Kidney epithelial cell (primary cell): ENCODE measurements around the gene PPP1R2C. TPM values are rescaled to one million over a fixed set of nuclear protein-coding genes. Genes with fewer than 3 reads are reported as not detected.

Experiments used
- DNase-seq: peaks from one replicate; pipeline ENCODE4 v3.0.0-alpha.2; 2010; ENCODE audit warnings: low read depth
- H3K27me3 ChIP-seq: 2 replicates; pipeline ENCODE4 v1.6.0; 2011; ENCODE audit warnings: low read length; ENCODE audit not compliant: control insufficient read depth, insufficient read depth
- H3K36me3 ChIP-seq: 2 replicates; pipeline ENCODE4 v1.5.1; 2011; ENCODE audit warnings: low read length; ENCODE audit not compliant: control insufficient read depth, insufficient read depth
- H3K4me3 ChIP-seq: 2 replicates; pipeline ENCODE4 v1.5.1; 2011; ENCODE audit warnings: low read depth, mild to moderate bottlenecking, control low read depth, low read length
- total RNA-seq: library from RNA; depleted of rRNA; stranded (reverse); fragments of >200 nt; gene quantifications from 2 replicates; pipeline ENCODE4 v1.2.3, GENCODE V29; 2015
- TF ChIP-seq, protein P1 (sequence below): IDR thresholded peaks from 2 replicates; pipeline ENCODE4 v1.5.1; 2011; ENCODE audit warnings: mild to moderate bottlenecking, moderate library complexity, low read length, control low read depth, inconsistent platforms; ENCODE audit not compliant: insufficient read depth, poor library complexity, severe bottlenecking

Gene PPP1R2C
- total RNA-seq, 1 donor from 2014 or later = not detected

DNA sequence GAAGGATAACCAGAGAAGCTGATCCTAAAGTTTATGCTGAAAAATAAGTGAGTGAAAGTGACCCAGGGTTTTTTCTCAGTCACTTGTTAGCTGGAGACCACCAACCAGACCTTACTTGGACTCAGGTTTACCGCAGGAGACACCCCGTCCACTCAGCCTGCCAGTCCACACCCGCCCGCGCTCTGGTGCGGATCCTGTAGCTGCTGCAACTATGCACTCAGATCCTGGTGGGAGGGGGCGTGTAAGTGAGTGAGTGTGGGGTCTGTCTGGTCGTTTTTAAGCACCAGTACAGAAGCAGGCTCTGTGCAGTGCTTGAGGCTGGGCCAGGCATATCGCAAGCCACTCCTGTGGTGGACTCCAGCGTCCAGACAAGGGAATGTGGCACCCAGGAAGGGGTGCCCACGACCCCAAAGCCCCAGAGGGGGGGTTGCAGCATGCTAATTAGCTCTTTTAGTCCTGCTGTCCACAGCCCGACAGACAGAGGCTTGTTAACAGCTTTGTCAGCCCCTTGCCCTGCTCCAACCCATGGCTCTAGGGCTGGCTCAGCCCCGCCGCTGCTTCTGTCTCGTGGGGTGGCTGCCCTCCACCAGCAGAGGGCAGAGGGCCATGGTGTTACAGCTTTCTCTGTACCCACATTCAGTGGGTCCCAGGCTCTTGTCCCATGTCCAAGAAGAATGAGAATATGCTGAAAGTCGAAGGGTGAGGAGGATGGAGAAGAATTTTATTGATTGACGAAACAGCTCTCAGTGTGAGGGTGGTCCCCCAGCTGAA is 40.4 kb upstream of the PPP1R2C start:
- no peak overlapping the region for H3K4me3 ChIP-seq
- no peaks in the 10 kb centered on the region for H3K36me3 ChIP-seq
- TF ChIP-seq, protein P1, sequence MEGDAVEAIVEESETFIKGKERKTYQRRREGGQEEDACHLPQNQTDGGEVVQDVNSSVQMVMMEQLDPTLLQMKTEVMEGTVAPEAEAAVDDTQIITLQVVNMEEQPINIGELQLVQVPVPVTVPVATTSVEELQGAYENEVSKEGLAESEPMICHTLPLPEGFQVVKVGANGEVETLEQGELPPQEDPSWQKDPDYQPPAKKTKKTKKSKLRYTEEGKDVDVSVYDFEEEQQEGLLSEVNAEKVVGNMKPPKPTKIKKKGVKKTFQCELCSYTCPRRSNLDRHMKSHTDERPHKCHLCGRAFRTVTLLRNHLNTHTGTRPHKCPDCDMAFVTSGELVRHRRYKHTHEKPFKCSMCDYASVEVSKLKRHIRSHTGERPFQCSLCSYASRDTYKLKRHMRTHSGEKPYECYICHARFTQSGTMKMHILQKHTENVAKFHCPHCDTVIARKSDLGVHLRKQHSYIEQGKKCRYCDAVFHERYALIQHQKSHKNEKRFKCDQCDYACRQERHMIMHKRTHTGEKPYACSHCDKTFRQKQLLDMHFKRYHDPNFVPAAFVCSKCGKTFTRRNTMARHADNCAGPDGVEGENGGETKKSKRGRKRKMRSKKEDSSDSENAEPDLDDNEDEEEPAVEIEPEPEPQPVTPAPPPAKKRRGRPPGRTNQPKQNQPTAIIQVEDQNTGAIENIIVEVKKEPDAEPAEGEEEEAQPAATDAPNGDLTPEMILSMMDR = no peak
- DNase-seq = no peak
- H3K27me3 ChIP-seq = no peaks in the 10 kb centered on the region

DNA sequence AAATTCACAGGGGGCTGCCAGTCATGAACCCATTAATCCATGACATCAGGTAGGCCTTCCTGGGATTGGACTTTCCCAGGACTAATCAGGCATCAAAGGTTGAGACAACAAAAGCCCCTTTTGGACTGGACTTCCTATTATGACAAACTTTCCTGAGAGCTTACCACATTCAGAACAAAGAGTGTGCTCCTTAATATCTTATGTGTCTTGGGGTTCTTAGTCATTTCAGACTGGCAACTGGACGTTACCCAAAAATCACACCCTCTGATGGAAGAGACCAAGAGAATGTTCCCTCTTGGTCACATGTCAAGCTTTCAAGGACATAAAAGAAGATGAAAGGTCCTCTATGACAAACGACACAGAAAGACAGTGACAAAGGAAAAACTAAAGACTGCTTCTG is 31.6 kb upstream of the PPP1R2C start:
- Histone ChIP-seq H3K36me3 (no peaks in the 10 kb centered on the region), H3K27me3 (no peaks in the 10 kb centered on the region), H3K4me3 (no peak overlapping the region)
- TF ChIP-seq, protein P1 = no peak
- no peak for DNase-seq

DNA sequence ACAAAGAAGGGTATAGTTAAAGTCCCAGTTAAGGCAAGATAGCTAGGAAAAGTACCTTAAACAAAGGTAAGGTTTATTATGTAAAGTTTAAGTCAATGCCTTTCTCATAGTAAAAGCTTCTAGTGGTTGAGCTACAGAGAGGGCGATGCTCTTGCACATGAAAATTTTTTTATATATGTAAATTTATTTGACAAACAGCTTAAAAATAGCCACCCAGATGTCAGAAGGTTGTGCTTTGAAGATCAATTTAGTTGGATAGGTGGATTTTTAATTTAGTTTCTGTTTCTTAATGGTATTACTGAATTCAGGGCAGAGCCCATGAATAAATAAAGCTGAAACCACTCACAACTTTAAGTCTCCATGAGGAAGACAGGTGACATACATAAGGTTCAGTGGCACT is 29.4 kb upstream of the PPP1R2C start:
- TF ChIP-seq, protein P1 = no peak
- Histone ChIP-seq H3K27me3 (no peaks in the 10 kb centered on the region), H3K36me3 (no peaks in the 10 kb centered on the region), H3K4me3 (no peak overlapping the region)
- no peak for DNase-seq

DNA sequence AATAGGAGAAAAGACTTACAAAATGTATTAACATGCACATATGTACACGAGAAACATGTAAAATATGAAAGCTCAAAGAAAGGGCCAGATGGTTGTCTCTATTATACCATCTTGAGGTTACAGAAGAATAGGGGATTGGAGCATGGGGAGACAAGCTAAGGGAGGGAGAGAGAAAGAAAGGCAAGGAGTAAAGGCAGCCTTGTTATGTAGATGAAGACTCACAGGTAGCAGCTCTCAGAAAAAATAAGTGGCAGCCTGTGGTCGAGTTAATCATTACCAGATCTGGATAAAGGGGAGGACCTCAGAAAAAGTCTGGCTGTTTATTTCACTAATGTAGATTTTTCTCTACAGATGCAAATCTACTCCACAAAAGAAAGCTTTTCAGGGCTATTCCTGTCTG is 26.6 kb upstream of the PPP1R2C start:
- Histone ChIP-seq H3K36me3 (no peaks in the 10 kb centered on the region), H3K27me3 (no peaks in the 10 kb centered on the region), H3K4me3 (no peak overlapping the region)
- TF ChIP-seq, protein P1 = no peak
- no peak for DNase-seq

DNA sequence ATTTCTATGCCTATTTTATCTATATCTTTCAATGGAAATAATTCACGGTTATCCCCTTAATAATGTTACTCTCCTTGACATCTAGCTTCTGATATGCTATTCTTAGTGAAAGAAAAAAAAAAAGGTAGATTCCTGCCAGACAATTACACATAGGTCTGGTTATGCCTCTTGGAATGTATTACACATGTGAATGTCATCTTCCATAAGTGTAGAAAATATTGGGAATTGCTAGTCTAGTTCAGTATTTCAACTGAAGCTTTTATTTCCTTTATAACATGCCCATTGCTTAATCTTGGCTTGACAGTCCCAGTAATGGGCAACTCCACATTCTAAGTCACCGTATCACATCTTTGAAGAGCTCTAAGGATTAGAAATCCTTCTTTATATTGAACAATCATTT is 25.4 kb upstream of the PPP1R2C start:
- no peaks in the 10 kb centered on the region for H3K27me3 ChIP-seq
- no peak overlapping the region for H3K4me3 ChIP-seq
- no peaks in the 10 kb centered on the region for H3K36me3 ChIP-seq
- TF ChIP-seq, protein P1 = no peak
- no peak for DNase-seq
